HepG2 (cell line): Measurements from ENCODE around the gene RAB33B. TPM values are rescaled to one million over a fixed set of nuclear protein-coding genes. Genes with fewer than 3 reads are reported as not detected.
"Not testable (repeated sequence)": the region's sequence is repeated elsewhere in the genome, so short reads cannot be mapped to it uniquely, and the experiment has no call there.

Experiments used
- ATAC-seq: fragments of 200-7000 bp; cut with Tn5 transposase; 3 replicates; pipeline ENCODE4 v1.9.1; 2020; ENCODE audit warnings: mild to moderate bottlenecking, moderate library complexity
- BruUV-seq: library from RNA; stranded (reverse); fragments of 400-500 nt; replicated peaks from 2 replicates; lab custom pipeline; 2021; lab: Mats Ljungman, UMichigan
- CTCF ChIA-PET: fragments of 300-600 bp; formaldehyde crosslinking; extraction: SDS; loops from one replicate; lab custom pipeline; 2021; ENCODE audit warnings: low total read pairs, inconsistent platforms, low intra/inter-chr PET ratio; lab: Yijun Ruan, JAX
- POLR2A ChIA-PET: fragments of 350-600 bp; sonication (Branson Sonifier 250); formaldehyde crosslinking; loops from one replicate; lab custom pipeline; 2020; ENCODE audit warnings: antibody characterized with exemption, inconsistent platforms; lab: Yijun Ruan, JAX
- DNase-seq: peaks from one replicate; pipeline ENCODE4 v3.0.0-alpha.2; 2015; ENCODE audit warnings: low spot score
- FAIRE-seq: peaks from 3 replicates; lab custom pipeline; 2011; peaks lifted over from hg19 to GRCh38; lab: Jason Lieb, UNC
- H2AFZ ChIP-seq: one replicate; pipeline ENCODE4 v1.6.1; 2011; ENCODE audit warnings: low read length, inconsistent platforms
- H3K27ac ChIP-seq: fragments of 300-600 bp; 3 replicates; pipeline ENCODE4 v1.8.0; 2011; ENCODE audit warnings: mixed run types, mild to moderate bottlenecking, mixed read lengths, low read length, inconsistent platforms; ENCODE audit not compliant: insufficient read depth; ENCODE audit errors: extremely low read length
- H3K27me3 ChIP-seq, 2 experiments: fragments of 200-600 bp in 1 of 2; 2 replicates in 1 of 2; 3 replicates in 1 of 2; pipeline versions ENCODE4 v1.6.0 to v1.8.0; 2011; ENCODE audit warnings: low read length in 2 of 2, mild to moderate bottlenecking in 2 of 2, moderate library complexity in 2 of 2, inconsistent platforms in 1 of 2; ENCODE audit not compliant: insufficient read depth in 2 of 2, control insufficient read depth in 1 of 2
- H3K36me3 ChIP-seq, 2 experiments: fragments of 200-600 bp in 1 of 2; replicated peaks in 1 of 2; 2 replicates in 1 of 2; 3 replicates in 1 of 2; pipeline versions ENCODE4 v1.5.1 to v1.8.0; 2011; ENCODE audit warnings: low read length in 2 of 2, inconsistent platforms in 1 of 2; ENCODE audit not compliant: insufficient read depth in 2 of 2, control insufficient read depth in 1 of 2
- H3K4me1 ChIP-seq: 2 replicates; pipeline ENCODE4 v1.5.1; 2012; ENCODE audit warnings: low read length, inconsistent platforms; ENCODE audit not compliant: insufficient read depth
- H3K4me2 ChIP-seq: 2 replicates; pipeline ENCODE4 v1.6.0; 2011; ENCODE audit warnings: low read depth, low read length, inconsistent platforms
- H3K4me3 ChIP-seq, 3 experiments: fragments of 200-600 bp in 1 of 3; sonication (generic), shearing (Covaris generic) in 1 of 3; replicated peaks in 1 of 3; 2 replicates each; pipeline ENCODE4 v1.5.1; 2011 to 2016; ENCODE audit warnings: low read length in 3 of 3, inconsistent platforms in 2 of 3, low read depth in 2 of 3, mild to moderate bottlenecking in 2 of 3, control low read depth in 1 of 3, mixed read lengths in 1 of 3; ENCODE audit not compliant: insufficient read depth in 1 of 3
- H3K79me2 ChIP-seq: one replicate; pipeline ENCODE4 v1.6.1; 2011; ENCODE audit warnings: low read length, inconsistent platforms; ENCODE audit not compliant: insufficient read depth
- H3K9ac ChIP-seq: 2 replicates; pipeline ENCODE4 v1.6.0; 2011; ENCODE audit warnings: mild to moderate bottlenecking, low read depth, low read length, inconsistent platforms; ENCODE audit not compliant: insufficient read depth
- H3K9me3 ChIP-seq: 2 replicates; pipeline ENCODE4 v1.5.1; 2012; ENCODE audit warnings: mild to moderate bottlenecking, low read length
- H4K20me1 ChIP-seq: 2 replicates; pipeline ENCODE4 v1.6.0; 2011; ENCODE audit warnings: inconsistent platforms, mild to moderate bottlenecking, low read length, moderate library complexity; ENCODE audit not compliant: insufficient read depth
- CEBPZ ChIP-seq: IDR thresholded peaks from 2 replicates; pipeline ENCODE4 v1.6.1; 2012; ENCODE audit warnings: low read length, improper control_type of control experiment
- KDM4B ChIP-seq: sonication (generic); formaldehyde crosslinking; IDR thresholded peaks from 2 replicates; pipeline ENCODE4 v1.4.0; 2020; ENCODE audit warnings: missing genetic modification reagents
- PAXIP1 ChIP-seq: sonication (generic); formaldehyde crosslinking; conservative IDR thresholded peaks from 2 replicates; pipeline ENCODE4 v1.4.0; 2020; ENCODE audit warnings: mild to moderate bottlenecking, missing genetic modification reagents, moderate library complexity
- SP140L ChIP-seq: sonication (generic); formaldehyde crosslinking; IDR thresholded peaks from 2 replicates; pipeline ENCODE4 v1.4.0; 2020; ENCODE audit warnings: missing genetic modification reagents, borderline replicate concordance
- ZNF280D ChIP-seq: sonication (generic); formaldehyde crosslinking; IDR thresholded peaks from 2 replicates; pipeline ENCODE4 v1.5.1; 2020; ENCODE audit warnings: mild to moderate bottlenecking, missing genetic modification reagents
- WGBS: methylation state at CpG from one replicate; pipeline ENCODE4 v1.1.6; 2017; ENCODE audit warnings: low lambda C conversion rate; 5-methylcytosine and 5-hydroxymethylcytosine counted together
- in situ Hi-C: cut with HindIII; loops from 2 replicates; pipeline ENCODE4 v1.10.0; 2017; ENCODE audit warnings: low pct_unique_long_range_greater_than_20kb; ENCODE audit not compliant: extremely low pct_ligation_motif_present
- intact Hi-C: fragments of 100-400 bp; cut with micrococcal nuclease; formaldehyde crosslinking; loops from one replicate; pipeline ENCODE4 v1.10.0; 2022; ENCODE audit not compliant: unreplicated experiment
- polyA plus RNA-seq, 8 experiments: library from polyadenylated mRNA; depleted of rRNA in 3 of 8; stranded (reverse) in 7 of 8; unstranded in 1 of 8; fragments of >200 nt; fragmentation: Illumina TruSeq in 4 of 8; extraction: Trizol in 4 of 8; gene quantifications; 2 replicates each; pipeline versions ENCODE4 v1.2.1 to v1.2.3, GENCODE V29; 2011 to 2016; ENCODE audit warnings: low read depth in 4 of 8, missing spikeins in 1 of 8, mixed read lengths in 1 of 8; ENCODE audit not compliant: insufficient read depth in 1 of 8
- total RNA-seq, 5 experiments: library from RNA; depleted of rRNA; stranded (reverse); fragments of >200 nt; fragmentation: Illumina TruSeq; extraction: Trizol; gene quantifications; 2 replicates each; pipeline ENCODE4 v1.2.3, GENCODE V29; 2016; ENCODE audit warnings: low read depth in 1 of 5

Gene RAB33B
- total and polyA plus RNA-seq, 2 of the 13 experiments (the other 11 are each of a cell fraction or from before 2014, with no cell fraction given): 7.6 to 8.1 TPM

- TF ChIP-seq PAXIP1 (no peak), SP140L (no peak), CEBPZ (no peak), KDM4B (CRISPR knock-in tag) (no peak), ZNF280D (no peak)
Observed at GRCh38 chr4:139443661-139444060, 10.3 kb upstream of the RAB33B start (continued).

GRCh38 chr4:139444881-139445280 lies 9.0 kb upstream of the RAB33B start:
- intact Hi-C loops, H3K4me2 ChIP-seq, H3K27ac ChIP-seq, H2AFZ ChIP-seq, H3K27me3 ChIP-seq, H3K9ac ChIP-seq, H3K4me3 ChIP-seq, H4K20me1 ChIP-seq, H3K79me2 ChIP-seq, BruUV-seq, H3K36me3 ChIP-seq, ATAC-seq, CTCF ChIA-PET, POLR2A ChIA-PET, in situ Hi-C loops, FAIRE-seq, DNase-seq, H3K9me3 ChIP-seq: not testable (repeated sequence)
- 76% methylated on average over 3 of the region's 3 CpGs for WGBS
- H3K4me1 ChIP-seq: peaks cover 11% of the 10 kb centered on the region; the same call in 1 of the 2 replicates
